HG02571 (cell line): ENCODE data around the gene KCNIP1.

ENCODE experiments used
- ATAC-seq: cut with Tn5 transposase; IDR thresholded peaks from one replicate; pipeline ENCODE4 v1.9.1; 2021; ENCODE audit warnings: mild to moderate bottlenecking, moderate library complexity; ENCODE audit not compliant: unreplicated experiment

The KCNIP1 gene

DNA sequence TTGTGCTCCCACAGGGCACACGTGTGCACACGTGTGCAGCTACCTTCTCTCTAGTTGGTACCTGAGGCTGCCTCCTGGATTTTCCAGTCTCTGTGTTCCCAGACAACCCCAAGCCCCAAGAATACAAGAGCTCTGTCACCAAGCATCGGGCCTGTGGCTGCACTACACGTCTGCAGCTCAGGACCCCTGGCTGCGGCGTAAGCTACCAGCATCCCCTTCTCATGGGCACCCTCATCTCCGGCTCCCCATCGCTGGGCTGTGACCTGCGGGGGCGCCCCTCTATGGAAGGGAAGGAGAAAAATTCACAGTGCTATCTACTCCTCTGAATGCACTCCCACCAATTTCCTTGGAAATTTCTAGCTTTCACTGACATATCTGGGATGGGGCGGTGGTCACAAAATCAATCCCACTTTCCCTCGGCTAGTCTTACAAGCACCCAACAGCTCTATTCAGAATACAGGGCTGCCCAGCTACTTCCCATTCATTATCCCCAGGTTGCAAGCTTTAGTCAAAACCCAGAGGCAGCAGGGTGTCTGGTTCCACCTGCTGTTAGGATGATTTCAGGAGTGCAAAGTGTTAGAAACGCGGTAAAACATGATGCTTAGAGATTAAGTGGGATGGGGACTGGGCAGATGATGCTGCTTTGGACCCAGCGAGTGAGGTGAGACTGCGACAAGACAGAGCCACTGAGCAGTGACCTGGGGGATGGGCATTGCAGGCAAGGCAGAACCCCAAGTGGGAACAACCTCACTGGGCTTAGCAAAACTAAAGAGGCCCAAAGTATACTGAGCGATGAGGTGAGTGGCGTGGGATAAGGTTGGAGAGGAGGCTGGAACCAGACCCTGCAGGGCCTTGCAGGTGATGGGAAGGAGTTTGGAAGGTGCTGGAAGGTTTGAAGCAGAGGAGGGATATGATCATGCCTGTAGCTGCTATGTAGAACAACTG lies 121.7 kb downstream of the KCNIP1 start:
- ATAC-seq, result no peak

DNA sequence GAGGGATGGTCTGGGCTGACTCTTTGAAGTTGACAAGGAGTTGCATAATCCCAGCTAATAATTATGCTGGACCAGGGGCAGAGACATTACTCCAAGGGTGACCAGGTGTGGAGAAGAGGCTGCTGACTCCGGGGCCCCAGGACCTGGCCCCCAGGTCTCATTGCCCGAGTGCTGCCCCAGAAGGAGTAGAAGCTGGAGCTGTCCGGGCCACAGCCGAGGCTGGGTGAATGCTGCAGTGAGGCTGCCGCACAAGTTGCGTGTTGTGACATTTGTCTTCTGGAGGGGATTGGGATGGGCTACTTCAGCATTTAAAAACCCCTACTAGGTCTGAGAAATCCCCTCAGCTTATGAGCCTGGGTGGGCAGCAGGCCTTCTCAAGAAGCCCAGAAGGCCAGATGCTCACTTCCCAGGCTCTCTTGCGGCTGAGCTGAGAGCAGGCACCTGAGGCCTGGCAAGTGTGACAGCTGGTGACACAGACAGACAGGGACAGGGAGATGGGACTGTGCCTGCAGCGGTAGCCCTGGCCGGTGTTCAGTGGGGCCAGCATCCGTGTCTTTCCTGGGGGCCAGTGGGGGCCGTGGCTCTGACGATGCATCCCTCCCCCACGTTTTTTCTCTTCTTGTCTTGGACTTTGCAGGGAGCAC lies 122.8 kb downstream of the KCNIP1 start:
- no peak for ATAC-seq

DNA sequence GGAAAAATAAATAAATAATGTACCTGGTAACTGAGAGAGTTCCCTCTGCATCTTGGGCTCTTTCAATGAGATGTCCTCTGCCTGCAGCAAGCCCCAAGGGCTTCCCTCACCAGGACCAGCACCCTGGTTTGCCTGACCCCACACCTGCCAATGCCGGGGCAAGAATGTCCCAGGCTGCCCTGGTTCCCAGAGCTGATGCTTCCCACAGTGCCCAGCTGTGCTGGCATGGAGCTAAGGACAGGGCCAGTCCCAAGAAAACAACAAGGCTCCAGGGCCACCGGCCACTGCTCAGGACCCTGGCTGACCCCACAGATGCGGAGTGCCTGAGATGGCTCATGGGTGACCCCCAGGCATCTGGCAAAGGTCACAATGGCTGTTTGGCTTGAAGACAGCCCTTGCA lies 123.5 kb downstream of the KCNIP1 start:
- ATAC-seq, result no peak

- ATAC-seq, result no peak
Measured at GRCh38 chr5:170628028-170628427, 124.2 kb downstream of the KCNIP1 start.

- no peak for ATAC-seq
Measured at GRCh38 chr5:170628691-170629565, 125.1 kb downstream of the KCNIP1 start.

GRCh38 chr5:170629566-170630175 lies 125.9 kb downstream of the KCNIP1 start:
- no peak for ATAC-seq

- no peak for ATAC-seq
Measured at GRCh38 chr5:170630226-170630625, 126.4 kb downstream of the KCNIP1 start.

- no peak for ATAC-seq
Measured at GRCh38 chr5:170630711-170631141, 126.9 kb downstream of the KCNIP1 start.

- ATAC-seq, result no peak
Measured at GRCh38 chr5:170631466-170632195, 127.8 kb downstream of the KCNIP1 start.

GRCh38 chr5:170632266-170632984 lies 128.6 kb downstream of the KCNIP1 start:
- no peak for ATAC-seq

GRCh38 chr5:170632985-170633234 lies 129.1 kb downstream of the KCNIP1 start:
- ATAC-seq, result no peak

DNA sequence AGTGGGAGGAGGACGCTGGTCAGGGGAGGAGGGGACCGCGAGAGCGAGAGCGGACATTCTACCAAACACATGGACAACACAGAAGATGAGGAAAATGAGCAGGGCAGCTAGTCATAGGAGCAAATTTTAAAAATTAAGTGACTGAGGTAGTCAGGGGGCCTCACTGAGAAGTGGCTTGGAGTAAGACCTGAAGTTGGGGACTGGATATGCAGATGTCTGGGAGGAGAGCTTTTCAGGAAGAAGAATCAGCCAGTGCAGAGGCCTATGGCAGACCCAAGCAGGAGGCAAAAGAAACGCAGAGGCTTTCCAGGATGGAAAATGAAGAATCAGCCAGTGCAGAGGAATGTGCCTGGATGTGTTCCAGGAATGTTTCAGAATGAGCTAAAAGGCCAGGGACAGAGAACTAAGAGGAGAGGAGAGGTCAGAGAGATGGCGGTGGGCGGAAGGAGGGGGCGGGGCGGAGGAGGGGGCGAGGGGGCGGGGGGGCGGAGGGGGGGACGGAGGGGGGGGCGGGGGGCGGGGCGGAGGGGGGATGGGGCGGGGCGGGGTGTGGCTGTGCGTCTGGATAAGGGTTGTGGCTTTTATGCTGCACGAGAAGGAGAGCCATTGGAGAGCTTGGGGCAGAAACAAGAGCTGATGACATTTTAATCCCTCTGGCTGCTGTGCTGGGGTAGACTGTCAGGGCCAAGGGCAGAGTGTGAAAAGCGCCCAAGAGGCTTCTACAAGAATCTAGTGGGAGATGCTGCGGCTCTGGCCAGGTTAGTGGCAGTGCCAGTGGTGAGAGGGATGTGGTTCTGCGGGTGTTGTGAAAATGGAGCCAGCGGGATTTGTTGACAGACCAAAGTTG lies 129.6 kb downstream of the KCNIP1 start:
- ATAC-seq, result no peak

GRCh38 chr5:170634256-170634990 lies 130.6 kb downstream of the KCNIP1 start:
- ATAC-seq, result no peak

GRCh38 chr5:170635706-170636105 lies 131.9 kb downstream of the KCNIP1 start:
- ATAC-seq, result no peak

DNA sequence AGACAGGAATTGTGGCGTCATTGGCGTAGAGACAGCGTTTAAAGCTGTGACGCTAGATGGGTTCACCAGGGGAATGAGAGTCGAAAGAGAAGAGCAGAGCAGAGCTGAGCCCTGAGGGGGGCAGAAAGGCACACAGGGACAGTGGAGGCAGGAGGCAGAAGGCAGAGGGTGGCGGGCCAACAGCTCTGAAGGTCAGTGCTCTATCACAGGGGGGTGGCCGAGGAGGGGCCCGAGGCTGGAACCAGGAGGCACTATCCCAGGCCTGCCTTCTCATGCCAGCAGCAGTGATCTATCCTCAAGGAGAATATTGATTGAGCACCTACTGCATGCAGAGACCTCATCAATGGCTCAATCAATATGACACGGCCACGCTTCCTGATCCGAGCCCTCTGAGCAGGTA lies 132.4 kb downstream of the KCNIP1 start:
- ATAC-seq, result no peak

GRCh38 chr5:170636801-170637477 lies 133.1 kb downstream of the KCNIP1 start:
- ATAC-seq, result no peak

DNA sequence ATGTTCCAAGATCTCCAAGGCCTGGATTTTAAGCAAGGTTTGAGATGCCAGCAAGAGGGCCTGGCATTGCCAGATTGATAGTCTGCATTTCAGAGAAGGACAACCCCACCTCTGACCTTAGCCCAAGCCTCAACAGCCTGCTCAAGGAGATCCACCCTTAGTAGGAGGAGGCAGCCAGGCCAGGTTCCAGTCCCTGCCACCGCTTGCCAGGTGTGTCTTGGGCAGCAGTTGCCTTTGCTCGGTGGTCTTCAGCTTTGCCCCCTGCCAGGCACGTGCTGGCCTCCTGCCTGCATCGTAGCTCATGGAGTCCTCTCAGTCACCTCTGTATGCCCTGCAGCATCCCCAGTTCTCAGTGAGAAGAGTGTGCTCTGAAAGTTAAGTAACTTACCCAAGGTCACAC lies 134.2 kb downstream of the KCNIP1 start:
- ATAC-seq, result no peak
